ENCODE data around the gene BEST2.

Gene BEST2

DNA sequence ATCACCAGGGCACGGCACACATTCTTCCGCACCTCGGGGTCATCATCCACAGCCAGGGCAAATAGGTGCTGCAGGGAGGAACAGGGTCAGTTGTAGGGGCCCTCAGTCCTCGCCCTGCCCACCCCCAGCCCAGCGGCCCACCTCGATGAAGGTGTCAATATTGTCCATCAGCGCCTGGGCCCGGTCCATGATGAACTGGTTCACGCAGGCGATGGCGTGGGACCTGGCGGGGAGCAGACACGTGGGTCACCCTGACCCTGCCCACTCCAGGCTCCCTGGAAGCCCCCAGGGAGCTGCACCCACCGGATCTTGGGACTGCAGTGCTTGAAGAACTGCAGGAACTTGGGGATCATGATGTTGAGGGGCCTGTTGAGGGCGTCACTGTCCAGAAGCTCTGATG lies 36.5 kb upstream of the BEST2 start:
- TF ChIP-seq, protein P1, sequence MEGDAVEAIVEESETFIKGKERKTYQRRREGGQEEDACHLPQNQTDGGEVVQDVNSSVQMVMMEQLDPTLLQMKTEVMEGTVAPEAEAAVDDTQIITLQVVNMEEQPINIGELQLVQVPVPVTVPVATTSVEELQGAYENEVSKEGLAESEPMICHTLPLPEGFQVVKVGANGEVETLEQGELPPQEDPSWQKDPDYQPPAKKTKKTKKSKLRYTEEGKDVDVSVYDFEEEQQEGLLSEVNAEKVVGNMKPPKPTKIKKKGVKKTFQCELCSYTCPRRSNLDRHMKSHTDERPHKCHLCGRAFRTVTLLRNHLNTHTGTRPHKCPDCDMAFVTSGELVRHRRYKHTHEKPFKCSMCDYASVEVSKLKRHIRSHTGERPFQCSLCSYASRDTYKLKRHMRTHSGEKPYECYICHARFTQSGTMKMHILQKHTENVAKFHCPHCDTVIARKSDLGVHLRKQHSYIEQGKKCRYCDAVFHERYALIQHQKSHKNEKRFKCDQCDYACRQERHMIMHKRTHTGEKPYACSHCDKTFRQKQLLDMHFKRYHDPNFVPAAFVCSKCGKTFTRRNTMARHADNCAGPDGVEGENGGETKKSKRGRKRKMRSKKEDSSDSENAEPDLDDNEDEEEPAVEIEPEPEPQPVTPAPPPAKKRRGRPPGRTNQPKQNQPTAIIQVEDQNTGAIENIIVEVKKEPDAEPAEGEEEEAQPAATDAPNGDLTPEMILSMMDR (IDR thresholded peaks at IDR 0.05) = no peak

- TF ChIP-seq, protein P1 (IDR thresholded peaks at IDR 0.05) = no peak
Observed at GRCh38 chr19:12715929-12716328, 35.7 kb upstream of the BEST2 start.

DNA sequence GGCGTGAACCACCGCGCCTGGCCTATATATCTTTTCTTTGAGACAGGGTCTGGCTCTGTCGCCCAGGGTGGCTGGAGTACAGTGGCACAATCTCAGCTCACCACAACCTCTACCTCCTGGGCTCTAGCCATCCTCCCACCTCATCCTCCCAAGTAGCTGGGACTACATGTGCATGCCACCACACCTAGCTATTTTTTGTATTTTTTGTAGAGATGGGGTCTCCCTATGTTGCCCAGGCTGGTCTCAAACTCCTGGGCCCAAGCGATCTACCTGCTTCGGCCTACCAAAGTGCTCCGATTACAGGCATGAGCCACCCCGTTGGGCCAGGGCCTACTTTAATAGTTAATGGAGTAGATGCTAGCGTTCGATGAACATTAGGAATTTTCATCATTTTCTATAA lies 31.3 kb upstream of the BEST2 start:
- TF ChIP-seq, protein P1 (IDR thresholded peaks at IDR 0.05) = no peak

DNA sequence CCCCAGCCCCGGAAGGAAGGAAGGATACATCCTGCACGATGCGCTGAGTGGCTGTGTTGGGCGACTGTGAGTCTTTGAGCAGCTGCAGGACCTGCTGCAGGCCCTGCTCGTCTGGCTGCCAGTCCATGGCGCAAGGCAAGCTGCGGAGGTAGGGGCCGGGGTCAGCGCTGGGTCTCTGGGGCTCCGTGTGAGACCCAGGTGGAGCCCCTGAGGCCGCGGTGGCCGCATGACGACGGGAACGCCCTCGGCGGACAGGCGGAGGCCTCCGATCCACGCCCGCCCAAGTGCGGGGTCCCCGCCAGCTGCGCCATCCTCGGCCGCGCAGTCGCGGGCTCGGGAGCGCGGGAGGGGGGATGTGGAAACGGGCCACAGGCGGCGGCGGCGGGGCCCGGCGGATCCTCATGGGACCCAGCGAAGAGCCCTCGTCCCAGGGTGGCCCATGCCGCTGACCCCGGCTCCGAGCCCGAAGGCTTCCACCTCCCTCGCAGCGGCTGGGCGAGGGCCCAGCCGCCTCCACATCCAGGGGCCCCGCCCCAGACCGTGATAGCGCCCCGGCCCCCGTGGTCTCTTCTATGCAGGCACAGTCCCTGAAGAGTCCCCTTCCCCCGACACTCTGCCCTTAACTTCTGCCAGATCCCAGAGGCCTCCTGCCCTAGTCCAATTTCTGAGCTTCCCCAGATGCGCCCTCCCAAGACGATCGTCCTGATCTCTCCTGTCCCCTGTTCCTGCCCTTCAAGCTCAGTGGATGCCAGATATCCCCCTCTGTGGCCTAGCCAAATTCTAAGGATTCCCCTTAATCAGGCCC lies 30.5 kb upstream of the BEST2 start:
- TF ChIP-seq, protein P1 (IDR thresholded peaks at IDR 0.05) = no peak

- TF ChIP-seq, protein P1 (IDR thresholded peaks at IDR 0.05) = no peak
Observed at GRCh38 chr19:12721656-12722565, 29.7 kb upstream of the BEST2 start.

DNA sequence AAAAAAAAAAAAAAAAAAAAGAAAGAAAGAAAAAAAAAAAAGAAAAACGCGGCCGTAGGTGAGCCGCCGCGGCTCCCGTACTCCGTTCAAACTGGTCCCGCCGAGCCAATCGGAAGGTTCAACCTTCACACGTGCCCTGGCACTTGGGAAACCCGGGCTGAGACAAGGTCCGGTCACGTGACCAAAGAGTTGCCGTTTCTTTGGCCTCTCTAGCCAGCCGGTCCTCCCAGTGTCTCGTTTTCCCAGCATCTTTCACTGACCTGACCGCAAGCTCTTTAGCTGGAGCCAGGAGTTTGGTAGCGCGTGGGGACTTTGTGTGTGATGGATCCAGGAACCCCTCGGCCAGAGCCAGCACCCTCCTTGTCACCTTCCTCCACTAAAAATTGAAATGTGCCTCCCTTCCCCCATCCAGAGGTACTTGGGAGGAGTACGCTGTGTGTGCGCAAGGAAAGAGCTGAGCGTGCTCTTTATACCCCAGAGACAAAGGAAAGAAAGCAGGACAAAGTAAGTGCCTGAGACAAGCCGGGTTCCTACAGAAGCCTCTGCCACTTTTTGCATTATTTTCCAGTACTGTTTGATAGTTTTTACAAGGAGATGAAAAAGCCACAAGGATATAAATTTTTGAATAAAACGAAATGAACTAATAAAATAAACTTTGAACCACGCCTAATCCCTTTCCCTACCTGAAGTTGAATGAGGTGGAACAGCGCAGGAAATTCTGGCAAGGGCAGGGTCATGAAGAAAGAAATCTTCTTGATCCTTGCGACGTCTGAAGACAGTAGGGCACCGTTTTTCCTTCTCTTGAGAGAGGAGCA lies 28.8 kb upstream of the BEST2 start:
- TF ChIP-seq, protein P1 (IDR thresholded peaks at IDR 0.05) = no peak

GRCh38 chr19:12723381-12723640 lies 28.3 kb upstream of the BEST2 start:
- TF ChIP-seq, protein P1 (IDR thresholded peaks at IDR 0.05) = no peak
